Measurements from ENCODE around the gene ASB3.
"Not testable (repeated sequence)": the region's sequence is repeated elsewhere in the genome, so short reads cannot be mapped to it uniquely, and the experiment has no call there.

ASB3 gene

GRCh38 chr2:53729143-53729762 is 57.5 kb downstream of the ASB3 start:
- no peak for DNase-seq

- no peak for DNase-seq
Observed at GRCh38 chr2:53727921-53728320, 58.8 kb downstream of the ASB3 start.

GRCh38 chr2:53725662-53726061 is 61.1 kb downstream of the ASB3 start:
- DNase-seq = no peak

- no peak for DNase-seq
Observed at GRCh38 chr2:53724536-53724935, 62.2 kb downstream of the ASB3 start.

- not testable (repeated sequence) for DNase-seq
Observed at GRCh38 chr2:53720944-53721343, 65.8 kb downstream of the ASB3 start.

GRCh38 chr2:53715568-53715967 is 71.2 kb downstream of the ASB3 start:
- DNase-seq = peak in 1 of 2 experiments; percentile 17

GRCh38 chr2:53711271-53711780 is 75.4 kb downstream of the ASB3 start:
- DNase-seq = no peak

- DNase-seq = no peak
Observed at GRCh38 chr2:53708988-53709387, 77.8 kb downstream of the ASB3 start.

GRCh38 chr2:53701221-53701620 is 85.5 kb downstream of the ASB3 start:
- DNase-seq = no peak

GRCh38 chr2:53697686-53698085 is 89.1 kb downstream of the ASB3 start:
- no peak for DNase-seq

GRCh38 chr2:53697092-53697491 is 89.7 kb downstream of the ASB3 start:
- no peak for DNase-seq

- no peak for DNase-seq
Observed at GRCh38 chr2:53695575-53695974, 91.2 kb downstream of the ASB3 start.

- no peak for DNase-seq
Observed at GRCh38 chr2:53694096-53694771, 92.5 kb downstream of the ASB3 start.

- DNase-seq = no peak
Observed at GRCh38 chr2:53690876-53691275, 95.9 kb downstream of the ASB3 start.

GRCh38 chr2:53672881-53673522 is 113.8 kb downstream of the ASB3 start:
- DNase-seq = no peak

GRCh38 chr2:53670331-53670730 is 116.4 kb downstream of the ASB3 start:
- DNase-seq = no peak

- DNase-seq = no peak
Observed at GRCh38 chr2:53668624-53669026, 118.1 kb downstream of the ASB3 start.

- DNase-seq = not testable (repeated sequence)
Observed at GRCh38 chr2:53667130-53667529, 119.6 kb downstream of the ASB3 start.

- DNase-seq = no peak
Observed at GRCh38 chr2:53660886-53661285, 125.9 kb downstream of the ASB3 start.

GRCh38 chr2:53658474-53658873 is 128.3 kb downstream of the ASB3 start:
- not testable (repeated sequence) for DNase-seq

- DNase-seq = no peak
Observed at GRCh38 chr2:53655256-53655655, 131.5 kb downstream of the ASB3 start.

- DNase-seq = no peak
Observed at GRCh38 chr2:53654396-53654795, 132.4 kb downstream of the ASB3 start.

- no peak for DNase-seq
Observed at GRCh38 chr2:53652131-53652530, 134.6 kb downstream of the ASB3 start.

GRCh38 chr2:53646788-53647187 is 140.0 kb downstream of the ASB3 start:
- no peak for DNase-seq

Data from AML-193 (cell line).